ENCODE results near the gene GRIN2B.

Gene GRIN2B

GRCh38 chr12:13981296-13981962, at the start of gene GRIN2B:
Gene GRIN2B (minus strand): TSS chr12:13981602. CDS start chr12:13866208, 115,394 bp downstream.
- in situ Hi-C loops (cut with HindIII; ENCODE audit: low sequenced_read_pairs): no loop called here

GRCh38 chr12:14026537-14026936, 45.1 kb upstream of the GRIN2B start:
- in situ Hi-C loops (cut with HindIII; ENCODE audit: low sequenced_read_pairs): no loop called here

DNA sequence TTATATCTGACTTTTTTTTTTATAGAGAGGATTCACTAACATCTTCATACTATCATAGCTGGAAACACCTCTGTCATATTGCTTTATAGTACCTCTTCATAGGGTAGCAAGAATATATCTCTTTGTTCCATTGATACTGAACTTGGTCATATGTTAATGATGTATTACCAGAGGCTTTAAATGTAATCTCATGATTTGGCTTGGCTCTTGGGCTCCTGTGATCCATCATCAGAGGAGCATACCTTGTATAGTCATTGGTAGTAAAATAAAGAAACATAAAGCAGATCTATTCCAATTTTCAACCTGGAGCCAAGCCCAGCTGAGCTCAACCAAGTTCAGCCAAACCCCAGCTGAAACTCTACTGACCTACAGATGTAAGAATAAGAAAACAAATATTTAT, 43.2 kb upstream of the GRIN2B start:
- in situ Hi-C loops (cut with HindIII; ENCODE audit: low sequenced_read_pairs): no loop called here

DNA sequence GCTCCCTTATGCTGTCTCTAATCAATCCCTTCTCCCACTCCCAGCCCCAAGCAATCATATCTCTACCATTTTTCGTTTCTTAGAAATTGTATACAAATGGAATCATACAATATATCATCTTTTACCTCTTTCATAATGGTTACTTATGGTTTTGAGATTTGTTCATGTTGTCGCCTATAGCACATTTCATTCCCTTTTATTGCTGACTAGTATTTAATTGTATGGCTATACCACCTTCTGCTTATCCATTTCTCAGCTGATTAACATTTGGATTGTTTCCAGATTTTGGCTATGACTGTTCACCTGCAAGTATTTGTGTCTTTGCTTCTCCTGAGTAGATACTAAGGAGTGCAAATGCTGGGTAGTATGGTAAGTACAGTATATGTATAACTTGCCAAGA, 36.7 kb upstream of the GRIN2B start:
- in situ Hi-C loops (cut with HindIII; ENCODE audit: low sequenced_read_pairs): no loop called here

GRCh38 chr12:14010989-14011388, 29.6 kb upstream of the GRIN2B start:
- in situ Hi-C loops (cut with HindIII; ENCODE audit: low sequenced_read_pairs): no loop called here

- in situ Hi-C loops (cut with HindIII; ENCODE audit: low sequenced_read_pairs): no loop called here
Observed at GRCh38 chr12:14007639-14008038, 26.2 kb upstream of the GRIN2B start.

DNA sequence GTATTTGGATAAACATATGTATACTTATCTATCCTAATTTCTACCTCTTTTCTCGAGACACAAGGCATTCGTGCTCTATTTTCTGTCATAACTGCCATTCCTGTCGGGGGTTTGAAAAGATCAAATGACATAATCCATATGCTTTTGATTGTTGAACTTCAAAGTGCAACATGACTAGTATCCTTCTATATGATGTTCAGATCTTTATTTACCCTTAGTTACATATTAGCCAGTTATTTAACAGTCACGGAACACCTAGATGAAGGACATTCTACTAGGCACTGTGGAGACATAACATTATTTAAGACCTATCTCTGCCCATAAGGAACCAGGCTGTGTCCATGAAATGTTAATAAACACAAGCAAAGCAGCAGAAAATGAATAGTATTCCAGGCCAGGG, 11.2 kb upstream of the GRIN2B start:
- in situ Hi-C loops (cut with HindIII; ENCODE audit: low sequenced_read_pairs): no loop called here

DNA sequence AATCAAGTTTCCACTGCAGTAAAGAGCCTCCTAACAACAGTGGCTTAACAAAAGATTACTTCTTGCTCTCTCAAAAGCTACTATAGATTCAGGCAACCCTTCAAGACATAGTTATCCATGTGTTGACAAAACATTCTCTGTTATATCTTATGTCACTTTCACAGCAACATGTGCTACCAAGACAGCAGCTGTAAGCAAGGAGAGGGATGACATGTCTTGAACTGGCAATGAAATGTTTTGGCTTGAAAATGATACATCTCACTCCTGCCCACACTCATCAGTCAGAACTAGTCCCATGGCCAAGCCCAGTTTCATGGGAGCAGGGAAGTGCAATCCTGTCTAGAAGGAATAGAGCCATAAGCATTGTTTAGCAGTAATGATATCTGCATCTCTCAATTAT, 10.7 kb upstream of the GRIN2B start:
- in situ Hi-C loops (cut with HindIII; ENCODE audit: low sequenced_read_pairs): no loop called here

- in situ Hi-C loops (cut with HindIII; ENCODE audit: low sequenced_read_pairs): no loop called here
Observed at GRCh38 chr12:13986031-13986430, 4.6 kb upstream of the GRIN2B start.

- in situ Hi-C loops (cut with HindIII; ENCODE audit: low sequenced_read_pairs): no loop called here
Observed at GRCh38 chr12:13981990-13982389, 588 bp upstream of the GRIN2B start.

DNA sequence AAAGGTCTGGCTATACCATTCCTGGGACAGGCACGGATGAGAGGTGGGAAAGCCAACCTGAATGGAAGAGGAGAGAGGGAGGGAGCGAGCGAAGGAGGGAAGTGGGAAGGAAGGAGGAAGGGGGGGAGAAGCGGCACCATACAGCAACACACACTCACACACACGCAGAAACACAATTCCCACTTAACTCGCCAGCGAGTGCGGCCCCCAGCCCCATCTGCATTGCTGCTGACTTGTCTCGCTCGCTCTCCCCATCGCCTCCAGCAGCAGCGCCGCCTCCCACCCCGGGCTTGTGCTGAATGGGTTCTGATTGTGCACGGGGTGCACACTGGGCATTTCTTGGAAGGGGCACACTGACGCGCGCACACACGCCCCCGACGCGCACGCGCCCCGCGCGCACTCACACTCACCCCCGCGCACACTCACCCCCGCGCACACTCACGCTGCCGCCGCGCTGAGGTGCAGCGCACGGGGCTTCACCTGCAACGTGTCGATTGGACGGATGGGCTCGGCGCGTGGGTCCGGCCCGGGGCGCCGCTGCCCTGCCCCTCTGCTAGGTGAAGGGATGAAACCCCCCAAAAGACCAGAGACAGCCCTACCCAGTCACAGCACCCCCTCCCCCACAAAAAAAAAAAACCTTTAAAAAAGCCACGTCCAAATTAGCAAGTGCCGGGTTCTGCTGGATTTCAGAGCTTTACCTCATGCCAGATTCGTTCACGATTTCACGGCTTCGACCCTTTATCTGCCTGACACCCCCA, 685 bp downstream of the GRIN2B start:
- in situ Hi-C loops (cut with HindIII; ENCODE audit: low sequenced_read_pairs): no loop called here

- in situ Hi-C loops (cut with HindIII; ENCODE audit: low sequenced_read_pairs): no loop called here
Observed at GRCh38 chr12:13979772-13980378, 1.5 kb downstream of the GRIN2B start.

DNA sequence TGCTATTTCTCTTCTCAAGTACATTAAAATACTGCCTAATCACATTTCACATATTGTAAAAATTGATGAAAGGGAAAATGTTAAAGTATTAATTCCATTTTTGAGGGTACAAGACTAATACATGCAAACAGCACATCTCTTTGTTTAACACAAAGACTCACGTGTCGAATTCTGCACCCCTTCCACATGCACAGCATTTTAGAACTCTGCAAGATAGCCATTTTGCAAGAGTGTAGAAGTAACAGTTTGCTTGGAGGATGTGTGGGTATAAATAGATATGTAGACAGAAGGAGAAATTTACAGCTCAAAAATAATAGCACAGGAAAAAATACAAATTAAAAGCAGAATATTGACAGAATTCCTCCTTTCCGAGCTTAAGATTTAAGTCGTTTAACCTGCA, 2.5 kb downstream of the GRIN2B start:
- in situ Hi-C loops (cut with HindIII; ENCODE audit: low sequenced_read_pairs): no loop called here

GRCh38 chr12:13976880-13977279, 4.5 kb downstream of the GRIN2B start:
- in situ Hi-C loops (cut with HindIII; ENCODE audit: low sequenced_read_pairs): no loop called here

DNA sequence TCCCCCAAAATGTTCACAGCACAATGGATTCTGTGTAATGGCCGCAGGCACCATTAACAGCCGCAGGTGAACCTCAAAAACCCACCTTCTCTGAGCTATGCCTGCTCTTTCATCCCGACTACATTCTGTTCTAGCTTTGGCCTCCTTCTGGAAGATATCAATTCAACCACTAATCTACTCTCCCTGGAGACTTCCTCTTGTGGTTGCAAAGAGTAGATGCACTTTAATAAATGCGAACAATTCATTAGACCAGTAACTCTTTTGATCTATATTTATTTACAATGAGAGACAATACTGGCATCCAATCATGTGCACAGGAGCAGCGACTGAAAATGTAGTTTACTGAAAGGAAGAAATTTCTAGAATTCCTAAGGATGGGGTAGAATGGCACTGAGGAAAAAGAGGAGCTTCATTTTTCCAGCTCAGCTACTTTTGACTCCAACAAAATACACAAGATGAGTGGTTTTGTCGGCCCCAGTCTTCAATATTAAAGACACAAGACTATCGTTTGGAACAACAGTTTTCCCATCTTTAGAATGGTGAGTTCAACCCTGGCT, 5.3 kb downstream of the GRIN2B start:
- in situ Hi-C loops (cut with HindIII; ENCODE audit: low sequenced_read_pairs): no loop called here

DNA sequence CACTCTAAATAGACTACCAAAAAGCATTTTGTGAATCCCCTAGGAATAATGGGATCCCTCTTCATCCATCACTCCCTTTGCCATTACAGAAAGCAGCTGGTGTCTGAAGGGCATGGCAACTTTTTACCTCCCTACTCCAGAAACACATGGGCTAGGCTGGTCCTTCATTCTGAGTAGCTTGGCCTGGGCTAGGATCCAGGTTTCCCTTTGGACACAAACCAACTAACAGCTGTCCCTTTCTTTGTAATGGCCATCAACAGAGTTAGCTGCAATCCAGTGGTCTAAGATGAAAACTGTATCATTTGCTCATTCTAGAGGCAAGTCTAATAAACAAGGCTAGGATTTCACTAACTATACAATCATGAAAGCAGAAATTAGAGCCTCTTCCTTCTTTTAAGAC, 7.4 kb downstream of the GRIN2B start:
- in situ Hi-C loops (cut with HindIII; ENCODE audit: low sequenced_read_pairs): loop anchor here (25.0 kb wide), 1 partner anchor 712 kb away; no protein-coding TSS in a partner anchor

GRCh38 chr12:13970803-13971202, 10.6 kb downstream of the GRIN2B start:
- in situ Hi-C loops (cut with HindIII; ENCODE audit: low sequenced_read_pairs): loop anchor here (25.0 kb wide), 1 partner anchor 709 kb away; no protein-coding TSS in a partner anchor

DNA sequence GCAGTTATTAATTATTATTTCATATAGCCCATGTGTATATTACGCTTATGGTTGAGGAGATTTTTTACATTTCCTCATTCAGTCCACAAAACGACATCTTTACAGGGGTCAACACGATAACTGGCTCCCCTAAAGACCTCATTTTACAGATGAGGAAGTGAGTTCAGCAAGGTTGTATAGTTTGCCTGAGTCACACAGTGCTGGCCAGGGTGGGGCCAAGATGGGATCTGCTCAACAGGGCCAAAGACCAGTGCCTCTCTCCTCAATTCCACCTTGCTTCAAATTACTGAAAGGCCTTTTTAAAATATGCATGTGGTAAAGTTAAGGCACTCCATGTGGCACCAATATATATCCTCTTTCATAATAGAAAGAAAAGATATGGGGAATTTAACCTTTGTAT, 13.1 kb downstream of the GRIN2B start:
- in situ Hi-C loops (cut with HindIII; ENCODE audit: low sequenced_read_pairs): loop anchor here (25.0 kb wide), 1 partner anchor 706 kb away; no protein-coding TSS in a partner anchor

DNA sequence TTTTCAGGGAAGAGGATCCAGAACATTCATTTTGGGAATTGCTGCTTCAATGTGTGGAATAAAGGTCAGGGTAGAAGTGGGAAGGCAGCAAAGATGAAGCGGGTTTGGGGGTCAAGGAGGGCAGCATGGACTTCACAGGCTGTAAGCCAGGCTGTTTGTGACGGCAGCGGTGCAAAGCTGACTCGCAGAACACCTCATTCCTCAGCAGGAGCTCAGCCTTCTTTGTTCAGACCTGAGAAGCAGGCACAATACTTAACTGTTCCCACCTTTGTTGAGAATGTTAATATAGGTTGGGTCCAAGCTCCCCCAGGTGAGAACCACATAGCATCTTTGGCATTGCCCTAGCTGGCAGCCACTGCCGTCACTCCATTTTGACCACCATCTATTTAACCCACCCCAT, 16.7 kb downstream of the GRIN2B start:
- in situ Hi-C loops (cut with HindIII; ENCODE audit: low sequenced_read_pairs): loop anchor here (25.0 kb wide), 1 partner anchor 702 kb away; no protein-coding TSS in a partner anchor

DNA sequence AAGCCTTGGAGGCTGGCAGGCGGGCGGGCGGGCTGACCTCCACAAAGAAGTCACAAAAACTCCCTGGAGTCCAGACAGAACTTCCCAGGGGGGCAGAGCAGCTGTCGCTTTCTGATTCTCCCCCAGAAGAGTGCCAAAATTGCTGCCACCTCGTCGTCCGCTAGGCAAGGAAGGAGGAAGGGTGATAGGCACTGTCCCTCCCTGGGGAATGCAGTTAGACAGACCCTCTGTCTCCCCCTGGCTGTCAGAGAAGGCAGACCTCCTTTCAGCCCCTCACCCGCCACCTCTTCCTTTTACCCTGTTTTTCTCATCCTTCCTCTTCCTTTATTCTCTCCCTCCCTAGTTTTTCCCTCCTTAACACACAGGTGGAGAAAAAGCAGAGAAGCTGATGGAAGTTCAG, 18.7 kb downstream of the GRIN2B start:
- in situ Hi-C loops (cut with HindIII; ENCODE audit: low sequenced_read_pairs): loop anchor here (25.0 kb wide), 1 partner anchor 700 kb away; no protein-coding TSS in a partner anchor

- in situ Hi-C loops (cut with HindIII; ENCODE audit: low sequenced_read_pairs): loop anchor here (25.0 kb wide), 1 partner anchor 700 kb away; no protein-coding TSS in a partner anchor
Observed at GRCh38 chr12:13961971-13962370, 19.4 kb downstream of the GRIN2B start.

Measured in DLD1 (cell line).